Kidney capillary endothelial cell (primary cell): ENCODE results near the gene DBNDD2.
A peak's percentile ranks its signal among the peaks of the same experiment; 100 is the strongest.

Experiments
- DNase-seq: peaks from one replicate; pipeline ENCODE4 v3.0.0-alpha.2; 2018; ENCODE audit warnings: low spot score

The DBNDD2 gene

GRCh38 chr20:45407783-45408645 is at the start of gene DBNDD2:
TSS of gene DBNDD2 (plus strand) at chr20:45408289. CDS start at chr20:45408468, 179 bp downstream.
- no peak for DNase-seq

GRCh38 chr20:45359069-45359405 is 49.1 kb upstream of the DBNDD2 start:
- no peak for DNase-seq

DNA sequence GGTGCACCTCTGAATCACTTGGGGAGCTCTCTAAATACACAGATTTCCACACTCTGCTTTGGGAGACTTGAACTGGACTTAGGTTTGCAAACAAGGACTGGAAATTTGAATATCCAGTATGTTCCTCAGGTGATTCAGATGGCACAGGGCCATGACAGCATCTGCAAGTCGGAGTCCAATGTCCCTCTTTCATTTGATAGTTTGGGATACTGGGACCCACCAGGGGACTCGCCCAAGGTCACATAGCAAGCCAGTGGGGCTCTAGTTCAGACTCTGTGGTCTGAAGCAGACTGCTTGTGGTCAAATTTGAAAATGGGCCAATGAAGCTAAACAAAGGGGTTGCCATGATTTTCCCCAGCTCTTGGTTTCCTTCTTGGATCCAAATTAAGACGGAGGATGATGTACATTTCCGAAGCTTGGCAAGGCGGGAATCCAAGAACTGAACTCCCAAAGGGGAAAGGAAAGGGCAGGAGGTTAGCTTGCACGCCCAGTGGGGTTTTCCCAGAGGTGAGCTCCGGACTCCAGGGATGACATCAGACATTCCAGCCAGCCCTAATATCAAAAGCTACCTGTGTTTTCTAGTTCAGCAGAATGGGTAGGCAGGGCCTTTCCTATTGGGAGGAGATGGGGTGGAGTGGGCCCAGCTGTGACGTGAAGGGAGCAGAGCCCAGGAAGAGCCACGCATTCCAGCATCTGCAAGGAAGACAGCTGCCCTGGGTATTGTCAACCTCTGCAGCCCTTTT is 48.5 kb upstream of the DBNDD2 start:
- no peak for DNase-seq

DNA sequence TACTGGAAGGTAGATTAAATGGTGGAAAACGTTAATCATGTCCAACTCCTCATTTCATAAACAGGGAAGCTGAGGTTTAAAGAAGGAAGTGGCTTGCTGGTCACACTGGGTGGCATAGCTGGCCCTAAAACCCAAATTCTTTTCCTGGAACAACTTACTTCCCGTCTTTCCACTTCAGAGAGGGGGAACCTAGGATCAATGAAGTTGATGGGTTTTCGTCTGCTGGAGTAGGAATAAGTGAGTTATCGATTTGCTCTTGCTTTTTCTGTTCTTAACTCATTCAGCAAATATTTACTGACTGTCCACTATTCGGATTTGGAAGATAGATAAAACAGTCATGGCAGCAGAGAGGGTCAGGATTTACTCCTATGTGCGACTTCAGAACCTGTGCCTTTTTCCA is 46.3 kb upstream of the DBNDD2 start:
- DNase-seq = no peak

GRCh38 chr20:45362804-45363610 is 45.1 kb upstream of the DBNDD2 start, which contains the start of gene SYS1:
TSS of gene SYS1 (plus strand) at chr20:45363156. CDS start at chr20:45363532, 376 bp downstream.
- peak; percentile 96 for DNase-seq

GRCh38 chr20:45363611-45364492 is 44.2 kb upstream of the DBNDD2 start:
- no peak for DNase-seq

- DNase-seq = no peak
These were observed 42.6 kb upstream of the DBNDD2 start for GRCh38 chr20:45365444-45365970.

GRCh38 chr20:45366192-45366591 is 41.9 kb upstream of the DBNDD2 start:
- DNase-seq = no peak

GRCh38 chr20:45366631-45367030 is 41.5 kb upstream of the DBNDD2 start:
- DNase-seq = no peak

DNA sequence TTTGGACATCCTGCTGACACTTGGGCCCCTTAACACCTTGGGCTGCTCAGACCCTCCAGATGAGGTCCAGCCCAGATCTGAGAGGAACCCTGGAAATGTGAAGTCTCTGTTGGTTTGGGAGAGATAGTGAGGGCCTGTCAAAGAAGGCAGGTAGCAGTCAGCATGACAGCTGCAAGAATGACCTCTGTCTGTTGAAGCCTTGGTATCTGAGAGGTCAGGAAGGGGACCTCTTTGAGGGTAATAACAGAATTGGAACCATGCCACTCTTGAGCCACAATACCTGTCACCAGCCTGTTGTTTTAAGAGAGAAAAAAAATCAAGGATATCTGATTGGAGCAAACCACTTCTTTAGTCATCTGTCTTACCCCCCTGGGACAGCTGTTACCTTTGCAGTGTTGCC is 41.0 kb upstream of the DBNDD2 start:
- no peak for DNase-seq

DNA sequence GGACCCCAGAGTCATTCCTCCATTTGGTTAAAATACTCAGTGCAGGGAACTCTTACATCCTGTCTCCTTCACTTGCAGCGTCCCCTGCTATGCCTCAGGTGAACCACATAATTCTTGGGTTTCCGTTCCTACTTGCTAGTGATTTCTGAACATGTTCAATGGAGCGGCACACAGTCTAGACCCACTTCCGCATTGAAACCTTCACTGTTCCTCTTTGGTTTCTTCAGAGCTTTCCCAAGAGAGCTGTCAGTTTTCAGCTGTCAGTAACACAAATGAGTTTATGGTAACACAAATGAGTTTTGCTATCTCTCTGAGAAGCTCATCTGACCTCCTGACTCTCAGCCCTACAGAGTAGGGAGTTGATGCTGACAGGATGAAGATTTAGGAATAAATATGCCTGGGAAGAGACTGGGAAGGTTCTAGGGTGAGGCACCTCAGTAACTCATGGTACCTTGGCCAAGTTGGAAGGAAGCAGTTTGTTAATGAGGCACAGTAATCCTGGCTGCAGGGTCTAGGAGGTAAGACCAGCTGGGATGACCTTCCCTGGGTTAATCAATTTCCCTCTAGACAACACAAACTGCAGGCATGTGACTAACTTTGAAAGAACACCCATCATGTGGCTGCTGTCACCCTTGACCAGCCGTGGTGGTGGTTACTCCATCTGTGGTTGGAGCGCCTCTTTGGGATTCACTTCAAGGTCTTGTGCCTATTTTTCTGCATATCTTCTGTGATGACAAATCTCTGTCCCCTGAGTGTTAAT is 39.7 kb upstream of the DBNDD2 start:
- DNase-seq = no peak

GRCh38 chr20:45370571-45371160 is 37.4 kb upstream of the DBNDD2 start:
- DNase-seq = no peak

GRCh38 chr20:45372241-45372640 is 35.8 kb upstream of the DBNDD2 start:
- DNase-seq = no peak

GRCh38 chr20:45372646-45373352 is 35.3 kb upstream of the DBNDD2 start:
- no peak for DNase-seq

- peak; percentile 60 for DNase-seq
These were observed 34.6 kb upstream of the DBNDD2 start for GRCh38 chr20:45373353-45374100.

DNA sequence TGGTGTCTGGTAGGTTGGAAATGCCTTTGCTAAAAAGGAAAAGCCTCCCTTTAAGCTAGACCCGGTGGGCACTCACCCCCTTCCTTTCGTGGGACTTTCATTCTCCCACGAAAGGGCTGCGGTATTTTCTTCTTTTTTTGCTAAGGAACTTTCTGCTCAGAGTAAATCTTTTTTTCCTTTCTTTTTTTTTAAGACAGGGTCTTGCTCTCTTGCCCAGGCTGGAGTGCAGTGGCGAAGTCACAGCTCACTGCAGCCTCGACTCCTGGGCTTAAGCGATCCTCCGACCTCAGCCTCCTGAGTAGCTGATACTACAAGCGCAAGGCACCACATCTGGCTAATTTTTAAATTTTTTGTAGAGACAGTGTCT is 34.0 kb upstream of the DBNDD2 start:
- no peak for DNase-seq

GRCh38 chr20:45374966-45375365 is 33.1 kb upstream of the DBNDD2 start:
- no peak for DNase-seq

DNA sequence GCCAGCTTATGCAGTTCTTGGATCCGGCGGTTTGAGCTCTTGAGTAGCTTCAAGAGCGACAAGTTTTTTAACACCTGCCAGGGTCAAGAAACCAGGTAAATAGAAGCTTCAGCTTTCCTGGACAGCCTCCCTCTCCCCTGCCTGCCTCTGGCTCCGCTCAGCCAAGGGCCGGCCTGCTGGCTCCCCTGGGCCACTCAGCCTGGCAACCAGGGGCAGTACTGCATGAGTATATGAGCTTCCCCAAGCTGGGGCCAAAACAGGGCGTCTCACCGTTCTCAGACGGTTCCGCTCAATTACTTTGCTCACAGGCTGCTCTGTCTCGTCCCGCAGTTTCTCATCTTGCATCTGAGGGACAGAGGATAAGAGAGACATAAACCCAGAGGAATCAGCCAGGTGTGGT is 30.8 kb upstream of the DBNDD2 start:
- no peak for DNase-seq

DNA sequence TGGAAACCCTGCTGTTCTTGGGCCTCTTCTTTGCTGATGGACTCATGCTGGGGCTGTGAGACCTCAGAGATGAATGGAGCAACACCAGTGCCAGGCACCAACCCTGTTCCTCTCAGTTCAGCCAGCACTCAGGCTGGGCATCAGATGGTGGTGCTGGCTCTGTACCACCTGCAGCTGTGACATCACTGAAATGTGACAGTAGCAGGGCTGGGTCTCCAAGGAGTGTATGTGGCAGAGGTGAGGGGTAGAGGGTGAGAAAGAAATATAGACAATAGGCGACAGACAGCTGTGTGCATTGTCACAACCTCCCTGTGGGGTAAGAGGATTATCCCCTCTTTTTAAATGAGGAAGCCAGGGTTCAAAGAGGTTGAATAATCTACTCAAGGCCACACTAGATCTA is 29.9 kb upstream of the DBNDD2 start, which contains the start of gene TP53TG5:
Gene TP53TG5 (minus strand): TSS at position 135 of the 400 bp plus-strand sequence. CDS start 89 bp downstream, at position 46.
- no peak for DNase-seq
